ENCODE results near the gene EFNA1.
"Not testable (repeated sequence)": the region's sequence is repeated elsewhere in the genome, so short reads cannot be mapped to it uniquely, and the experiment has no call there.

EFNA1 gene

DNA sequence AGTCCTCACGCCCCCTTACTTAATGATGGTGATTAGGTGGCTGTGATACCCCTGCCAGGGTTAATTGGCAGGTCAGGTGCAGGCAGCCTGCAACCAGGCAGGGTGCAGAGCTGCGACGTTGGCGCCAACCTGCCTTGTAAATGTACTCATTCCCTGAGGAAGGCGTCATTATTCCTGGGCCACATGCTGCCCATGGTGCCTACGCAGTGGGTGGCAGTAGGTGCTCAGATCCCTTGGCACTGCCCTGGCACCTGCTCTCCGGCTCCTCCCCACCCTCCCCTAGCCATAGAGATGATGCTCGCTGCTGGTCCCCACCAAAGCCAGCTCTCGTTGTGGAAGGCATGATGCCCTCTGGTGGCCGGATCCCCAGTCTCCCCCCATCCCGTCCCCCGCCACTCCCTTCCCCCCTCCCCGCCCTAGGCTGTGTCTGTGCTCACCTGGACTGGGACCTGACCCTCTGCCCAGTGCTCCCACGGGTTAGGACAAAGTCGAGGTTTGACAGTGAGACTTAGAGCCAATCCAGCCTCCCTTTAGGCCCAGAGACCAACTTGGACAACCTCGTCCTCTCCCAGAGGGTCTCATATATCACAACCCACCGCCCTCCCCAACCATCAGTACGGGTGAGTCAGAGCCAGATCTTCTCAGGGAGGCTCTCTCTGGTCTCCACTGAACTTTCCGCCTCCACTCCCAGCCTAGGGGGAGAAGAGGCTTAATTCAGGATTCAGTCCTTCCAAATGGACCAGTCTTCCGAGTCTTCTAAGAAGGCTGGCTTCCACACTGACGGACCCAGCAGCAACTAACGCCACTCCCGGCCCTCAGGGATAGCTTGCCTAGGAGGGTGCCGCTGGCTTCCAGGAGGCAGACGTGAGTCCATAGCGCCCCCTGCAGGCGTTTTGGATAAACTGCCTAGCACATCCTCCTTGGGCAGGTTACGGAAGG is 39.8 kb downstream of the EFNA1 start:
- DNase-seq (ENCODE audit: low read depth) = peak; percentile 86
- H3K4me3 ChIP-seq (ENCODE audit: low read length) = no peak overlapping the region
- peak; percentile 91 for TF ChIP-seq CTCF (IDR thresholded peaks at IDR 0.05; ENCODE audit: insufficient read depth, low read depth, low read length, missing control alignments)

GRCh38 chr1:155168105-155168445 is 40.4 kb downstream of the EFNA1 start:
- not testable (repeated sequence) for DNase-seq (ENCODE audit: low read depth); H3K4me3 ChIP-seq (ENCODE audit: low read length)

DNA sequence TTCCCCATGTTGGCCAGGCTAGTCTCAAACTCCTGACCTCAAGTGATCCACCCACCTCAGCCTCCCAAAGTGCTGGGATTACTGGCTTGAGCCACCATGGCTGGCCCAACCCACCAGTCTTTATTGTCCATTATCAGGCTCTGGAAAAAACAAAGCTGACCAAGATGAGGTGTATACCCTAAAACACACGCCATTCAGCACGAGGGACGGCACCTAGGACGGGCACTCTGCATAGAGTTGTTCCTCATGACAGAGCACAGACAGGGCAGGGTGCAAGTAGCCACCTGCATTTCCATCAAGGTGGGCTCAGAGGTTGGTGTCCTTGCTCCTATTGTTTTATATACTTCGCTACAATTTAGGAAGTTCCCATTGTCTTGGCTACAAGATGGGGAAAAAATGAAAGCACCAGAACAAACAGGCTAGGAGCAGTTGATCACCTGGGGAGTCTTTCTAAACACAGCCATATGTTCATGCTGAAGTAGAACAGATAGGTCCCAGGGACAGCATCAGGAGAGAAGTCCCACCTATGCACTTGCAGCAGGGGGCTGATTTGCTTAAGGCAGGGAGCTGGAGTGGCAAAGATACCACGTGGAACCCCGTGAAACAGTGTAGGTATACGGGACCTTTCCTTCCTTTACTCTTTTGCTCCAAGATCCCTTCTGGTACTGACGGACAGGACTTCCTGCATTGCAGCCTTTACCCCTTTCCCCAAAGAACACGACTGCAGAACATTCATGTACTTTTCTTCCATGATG is 41.0 kb downstream of the EFNA1 start:
- no peak overlapping the region for H3K4me3 ChIP-seq (ENCODE audit: low read length)
- TF ChIP-seq CTCF (IDR thresholded peaks at IDR 0.05; ENCODE audit: insufficient read depth, low read depth, low read length, missing control alignments) = no peak
- no peak for DNase-seq (ENCODE audit: low read depth)

GRCh38 chr1:155169541-155169940 is 41.9 kb downstream of the EFNA1 start:
- TF ChIP-seq CTCF (IDR thresholded peaks at IDR 0.05; ENCODE audit: insufficient read depth, low read depth, low read length, missing control alignments) = no peak
- H3K4me3 ChIP-seq (ENCODE audit: low read length) = no peak overlapping the region
- DNase-seq (ENCODE audit: low read depth) = no peak

DNA sequence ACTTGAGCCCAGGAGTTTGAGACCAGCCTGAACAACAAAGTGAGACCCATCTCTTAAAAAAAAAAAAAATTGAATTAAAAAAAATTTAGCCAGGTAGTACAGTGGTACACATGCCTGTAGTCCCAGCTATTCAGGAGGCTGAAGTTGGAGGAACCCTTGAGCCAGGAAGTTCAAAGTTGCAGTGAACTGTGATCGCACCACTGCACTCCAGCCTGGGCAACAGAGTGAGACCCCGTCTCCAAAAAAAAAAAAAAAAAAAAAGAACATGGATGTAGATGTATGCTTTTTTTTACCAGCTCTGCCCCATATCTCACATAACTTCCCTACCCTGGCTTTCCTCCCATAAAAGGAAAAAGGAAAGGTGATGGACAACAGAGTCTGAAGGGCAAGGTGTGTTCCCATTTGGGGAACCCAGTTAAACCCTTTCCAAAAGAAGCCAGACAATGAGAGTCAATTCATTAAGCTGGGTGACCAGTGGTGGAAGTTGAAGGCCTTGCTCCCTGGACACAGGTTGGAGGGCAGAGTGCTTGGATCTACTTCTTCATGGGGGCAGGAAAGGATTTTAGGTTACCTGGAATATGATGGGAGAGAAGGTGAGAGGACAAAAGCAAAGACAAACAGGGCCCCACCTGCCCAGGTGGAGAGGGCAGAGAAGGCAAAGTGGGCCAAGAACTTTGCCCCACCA is 42.6 kb downstream of the EFNA1 start:
- no peak for DNase-seq (ENCODE audit: low read depth)
- TF ChIP-seq CTCF (IDR thresholded peaks at IDR 0.05; ENCODE audit: insufficient read depth, low read depth, low read length, missing control alignments) = no peak
- no peak overlapping the region for H3K4me3 ChIP-seq (ENCODE audit: low read length)

- no peak for DNase-seq (ENCODE audit: low read depth)
- H3K4me3 ChIP-seq (ENCODE audit: low read length) = no peak overlapping the region
- TF ChIP-seq CTCF (IDR thresholded peaks at IDR 0.05; ENCODE audit: insufficient read depth, low read depth, low read length, missing control alignments) = no peak
Measured at GRCh38 chr1:155170806-155171205, 43.1 kb downstream of the EFNA1 start.

Data from epithelial cell of esophagus (primary cell).